ENCODE results near the gene GRB10. TPM values are rescaled to one million over a fixed set of nuclear protein-coding genes. Genes with fewer than 3 reads are reported as not detected.

The GRB10 gene
- total RNA-seq, 1 experiment from 2014 or later: 24.7 TPM

GRCh38 chr7:50645186-50645585 lies 137.5 kb downstream of the GRB10 start:
- no peak for DNase-seq (ENCODE audit: extremely low read depth, low read depth)

GRCh38 chr7:50644586-50644985 lies 138.1 kb downstream of the GRB10 start:
- DNase-seq (ENCODE audit: extremely low read depth, low read depth): no peak

- no peak for DNase-seq (ENCODE audit: extremely low read depth, low read depth)
Measured at GRCh38 chr7:50644114-50644513, 138.6 kb downstream of the GRB10 start.

- DNase-seq (ENCODE audit: extremely low read depth, low read depth): no peak
Measured at GRCh38 chr7:50641442-50642405, 141.0 kb downstream of the GRB10 start.

GRCh38 chr7:50640779-50641178 lies 141.9 kb downstream of the GRB10 start:
- DNase-seq (ENCODE audit: extremely low read depth, low read depth): no peak

GRCh38 chr7:50640256-50640655 lies 142.4 kb downstream of the GRB10 start:
- DNase-seq (ENCODE audit: extremely low read depth, low read depth): no peak

GRCh38 chr7:50637725-50638643 lies 144.7 kb downstream of the GRB10 start:
- DNase-seq (ENCODE audit: extremely low read depth, low read depth): no peak

- DNase-seq (ENCODE audit: extremely low read depth, low read depth): no peak
Measured at GRCh38 chr7:50634378-50634777, 148.3 kb downstream of the GRB10 start.

GRCh38 chr7:50633414-50633710 lies 149.3 kb downstream of the GRB10 start:
- no peak for DNase-seq (ENCODE audit: extremely low read depth, low read depth)

- peak; percentile 0 for DNase-seq (ENCODE audit: extremely low read depth, low read depth)
Measured at GRCh38 chr7:50632561-50633413, 149.9 kb downstream of the GRB10 start.

- DNase-seq (ENCODE audit: extremely low read depth, low read depth): no peak
Measured at GRCh38 chr7:50631639-50632038, 151.1 kb downstream of the GRB10 start.

- DNase-seq (ENCODE audit: extremely low read depth, low read depth): no peak
Measured at GRCh38 chr7:50631100-50631499, 151.6 kb downstream of the GRB10 start.

GRCh38 chr7:50629238-50629901 lies 153.3 kb downstream of the GRB10 start:
- DNase-seq (ENCODE audit: extremely low read depth, low read depth): no peak

- no peak for DNase-seq (ENCODE audit: extremely low read depth, low read depth)
Measured at GRCh38 chr7:50628434-50629084, 154.1 kb downstream of the GRB10 start.

GRCh38 chr7:50627824-50628361 lies 154.8 kb downstream of the GRB10 start:
- no peak for DNase-seq (ENCODE audit: extremely low read depth, low read depth)

GRCh38 chr7:50626286-50626685 lies 156.4 kb downstream of the GRB10 start:
- no peak for DNase-seq (ENCODE audit: extremely low read depth, low read depth)

GRCh38 chr7:50625360-50625759 lies 157.3 kb downstream of the GRB10 start:
- DNase-seq (ENCODE audit: extremely low read depth, low read depth): no peak

- no peak for DNase-seq (ENCODE audit: extremely low read depth, low read depth)
Measured at GRCh38 chr7:50622821-50623220, 159.9 kb downstream of the GRB10 start.

GRCh38 chr7:50621973-50622490 lies 160.7 kb downstream of the GRB10 start:
- DNase-seq (ENCODE audit: extremely low read depth, low read depth): no peak
